ENCODE results near the gene CD9.

- no peak for TF ChIP-seq CTCF (IDR thresholded peaks at IDR 0.05)
- no peak for TF ChIP-seq POLR2A (IDR thresholded peaks at IDR 0.05)
Measured at GRCh38 chr12:6273205-6273540, 73.0 kb downstream of the CD9 start.
